HUES6 (cell line): Measurements from ENCODE around the gene ZC3H6.
"Not testable (repeated sequence)": the region's sequence is repeated elsewhere in the genome, so short reads cannot be mapped to it uniquely, and the experiment has no call there.

Source experiments
- H3K27ac ChIP-seq: 2 replicates; pipeline ENCODE4 v1.7.0; 2013; ENCODE audit warnings: low read depth, mild to moderate bottlenecking, low read length, inconsistent platforms
- H3K27me3 ChIP-seq: 2 replicates; pipeline ENCODE4 v1.6.1; 2013; ENCODE audit warnings: low read length; ENCODE audit not compliant: control insufficient read depth, insufficient read depth
- H3K36me3 ChIP-seq: 2 replicates; pipeline ENCODE4 v1.6.1; 2013; ENCODE audit warnings: low read length; ENCODE audit not compliant: control insufficient read depth, insufficient read depth
- H3K4me1 ChIP-seq: 2 replicates; pipeline ENCODE4 v1.6.1; 2013; ENCODE audit warnings: low read length; ENCODE audit not compliant: control insufficient read depth, insufficient read depth
- H3K4me3 ChIP-seq: 2 replicates; pipeline ENCODE4 v1.5.1; 2013; ENCODE audit warnings: low read depth, low read length
- H3K9ac ChIP-seq: one replicate; pipeline ENCODE4 v1.6.1; 2013; ENCODE audit warnings: mild to moderate bottlenecking, low read length
- H3K9me3 ChIP-seq: 2 replicates; pipeline ENCODE4 v1.6.1; 2013; ENCODE audit warnings: low read depth, low read length; ENCODE audit not compliant: control insufficient read depth, insufficient read depth

The ZC3H6 gene

GRCh38 chr2:112335600-112335999, 60.2 kb downstream of the ZC3H6 start:
- Histone ChIP-seq H3K4me3 (no peak overlapping the region), H3K27ac (no peak overlapping the region), H3K9ac (no peak overlapping the region), H3K4me1 (no peaks in the 10 kb centered on the region), H3K27me3 (no peaks in the 10 kb centered on the region), H3K9me3 (no peaks in the 10 kb centered on the region), H3K36me3 (peaks cover 8% of the 10 kb centered on the region; the same call in 1 of the 2 replicates)

GRCh38 chr2:112339986-112340385, 64.6 kb downstream of the ZC3H6 start:
- Histone ChIP-seq H3K9ac (no peak overlapping the region), H3K4me3 (no peak overlapping the region), H3K9me3 (no peaks in the 10 kb centered on the region), H3K27me3 (no peaks in the 10 kb centered on the region), H3K36me3 (no peaks in the 10 kb centered on the region), H3K27ac (no peak overlapping the region), H3K4me1 (peaks cover 6% of the 10 kb centered on the region; the same call in 1 of the 2 replicates)

GRCh38 chr2:112340475-112341267, 65.3 kb downstream of the ZC3H6 start:
- no peaks in the 10 kb centered on the region for H3K9me3 ChIP-seq
- no peaks in the 10 kb centered on the region for H3K27me3 ChIP-seq
- H3K4me1 ChIP-seq = peaks cover 6% of the 10 kb centered on the region; the same call in 1 of the 2 replicates
- H3K27ac ChIP-seq = no peak overlapping the region
- H3K4me3 ChIP-seq = no peak overlapping the region
- H3K9ac ChIP-seq = no peak overlapping the region
- H3K36me3 ChIP-seq = no peaks in the 10 kb centered on the region

- no peaks in the 10 kb centered on the region for H3K36me3 ChIP-seq
Observed at GRCh38 chr2:112342067-112342550, 66.7 kb downstream of the ZC3H6 start.

DNA sequence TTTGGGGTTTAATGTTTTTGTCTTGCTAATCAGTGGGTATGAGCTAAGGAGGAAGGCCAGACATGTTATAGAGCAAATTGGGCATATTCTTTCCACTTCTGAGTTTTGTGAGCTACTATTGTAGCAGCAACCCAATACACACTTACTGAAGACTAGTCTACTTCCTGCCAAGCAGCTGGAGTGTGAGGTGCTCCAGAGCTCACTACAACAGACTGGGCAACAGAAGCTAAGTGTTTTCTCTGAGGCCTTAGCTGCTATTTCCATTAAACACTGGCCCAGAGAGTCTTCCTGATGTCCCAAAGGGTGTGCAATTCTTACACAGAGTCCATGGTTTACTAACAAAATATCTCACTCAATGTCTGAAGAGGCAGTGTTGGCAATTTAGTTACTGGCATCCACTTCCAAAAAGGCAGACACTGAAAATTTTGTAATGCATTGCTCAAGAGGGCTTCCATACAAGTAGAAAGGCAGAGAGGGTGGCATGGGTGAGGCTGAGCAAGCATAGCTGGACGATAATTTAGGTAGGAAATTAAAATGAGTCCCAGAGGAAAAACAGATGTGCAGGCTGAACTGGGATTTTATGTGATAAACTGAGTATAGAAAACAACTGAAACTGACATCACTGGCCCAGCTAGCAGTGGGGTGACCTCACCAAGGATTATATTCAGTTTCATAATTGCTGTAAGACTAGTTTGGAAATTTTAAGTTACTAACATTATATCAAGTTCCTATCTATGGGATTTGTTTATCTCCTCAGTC, 68.6 kb downstream of the ZC3H6 start:
- peaks cover 4% of the 10 kb centered on the region; the same call in 1 of the 2 replicates for H3K9me3 ChIP-seq
- H3K4me3 ChIP-seq = no peak overlapping the region
- H3K27ac ChIP-seq = no peak overlapping the region
- no peaks in the 10 kb centered on the region for H3K27me3 ChIP-seq
- H3K9ac ChIP-seq = no peak overlapping the region
- H3K4me1 ChIP-seq = peaks cover 6% of the 10 kb centered on the region; the same call in 1 of the 2 replicates
- no peaks in the 10 kb centered on the region for H3K36me3 ChIP-seq

More at GRCh38 chr2:112342067-112342550, 66.7 kb downstream of the ZC3H6 start:
- peaks cover 6% of the 10 kb centered on the region; the same call in 1 of the 2 replicates for H3K4me1 ChIP-seq
- no peak overlapping the region for H3K4me3 ChIP-seq
- H3K27me3 ChIP-seq = no peaks in the 10 kb centered on the region
- peaks cover 4% of the 10 kb centered on the region; the same call in 1 of the 2 replicates for H3K9me3 ChIP-seq
- H3K9ac ChIP-seq = no peak overlapping the region
- no peak overlapping the region for H3K27ac ChIP-seq

DNA sequence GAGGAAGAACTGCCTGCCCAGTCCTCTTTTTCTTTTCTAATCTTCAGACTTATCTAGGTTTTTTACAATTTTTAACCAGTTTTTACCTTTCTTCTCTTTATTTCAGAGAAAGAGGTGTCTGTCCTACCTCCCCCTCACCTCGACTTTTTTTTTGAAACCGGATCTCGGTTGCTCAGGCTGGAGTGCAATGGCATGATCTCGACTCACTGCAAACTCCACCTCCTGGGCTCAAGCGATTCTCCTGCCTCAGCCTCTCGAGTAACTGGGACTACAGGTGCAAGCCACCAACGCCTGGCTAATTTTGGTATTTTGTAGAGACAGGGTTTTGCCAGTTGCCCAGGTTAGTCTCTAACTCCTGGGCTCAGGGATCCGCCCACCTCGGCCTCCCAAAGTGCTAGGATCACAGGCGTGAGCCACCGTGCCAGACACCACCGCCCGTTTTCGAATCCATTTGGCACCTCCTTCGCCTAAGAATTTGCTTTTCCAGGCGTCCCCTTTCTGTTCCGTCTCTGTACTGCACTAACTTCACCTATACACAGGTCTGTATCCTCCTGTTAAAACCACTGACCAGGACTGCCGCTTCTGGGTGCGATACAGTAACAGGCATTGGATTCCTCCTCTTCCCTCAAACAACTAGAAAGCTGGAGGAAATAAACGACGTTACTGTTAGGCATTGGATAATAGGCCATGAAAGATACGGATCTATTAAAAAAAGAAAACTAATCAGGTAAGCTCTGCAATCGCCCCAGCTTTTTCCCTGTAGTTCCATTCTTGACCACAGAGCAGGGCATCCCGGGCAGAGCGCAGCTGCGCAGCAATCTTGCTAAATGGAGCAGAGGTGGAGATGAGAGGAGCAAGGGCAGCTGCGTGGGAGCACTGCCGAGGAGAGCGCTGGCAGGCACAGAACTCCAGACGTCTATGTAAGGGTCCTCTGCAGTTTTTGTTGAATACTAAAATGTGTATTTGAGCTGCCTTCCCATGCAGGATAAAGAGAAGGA, 69.9 kb downstream of the ZC3H6 start:
- Histone ChIP-seq H3K36me3 (no peaks in the 10 kb centered on the region), H3K27ac (no peak overlapping the region), H3K9ac (no peak overlapping the region), H3K4me1 (peaks cover 6% of the 10 kb centered on the region; the same call in 1 of the 2 replicates), H3K27me3 (no peaks in the 10 kb centered on the region), H3K9me3 (peaks cover 4% of the 10 kb centered on the region; the same call in 1 of the 2 replicates), H3K4me3 (no peak overlapping the region)

- not testable (repeated sequence) for H3K36me3 ChIP-seq, H3K4me3 ChIP-seq, H3K27me3 ChIP-seq, H3K4me1 ChIP-seq, H3K9ac ChIP-seq, H3K27ac ChIP-seq, H3K9me3 ChIP-seq
Observed at GRCh38 chr2:112352292-112352691, 76.9 kb downstream of the ZC3H6 start.

DNA sequence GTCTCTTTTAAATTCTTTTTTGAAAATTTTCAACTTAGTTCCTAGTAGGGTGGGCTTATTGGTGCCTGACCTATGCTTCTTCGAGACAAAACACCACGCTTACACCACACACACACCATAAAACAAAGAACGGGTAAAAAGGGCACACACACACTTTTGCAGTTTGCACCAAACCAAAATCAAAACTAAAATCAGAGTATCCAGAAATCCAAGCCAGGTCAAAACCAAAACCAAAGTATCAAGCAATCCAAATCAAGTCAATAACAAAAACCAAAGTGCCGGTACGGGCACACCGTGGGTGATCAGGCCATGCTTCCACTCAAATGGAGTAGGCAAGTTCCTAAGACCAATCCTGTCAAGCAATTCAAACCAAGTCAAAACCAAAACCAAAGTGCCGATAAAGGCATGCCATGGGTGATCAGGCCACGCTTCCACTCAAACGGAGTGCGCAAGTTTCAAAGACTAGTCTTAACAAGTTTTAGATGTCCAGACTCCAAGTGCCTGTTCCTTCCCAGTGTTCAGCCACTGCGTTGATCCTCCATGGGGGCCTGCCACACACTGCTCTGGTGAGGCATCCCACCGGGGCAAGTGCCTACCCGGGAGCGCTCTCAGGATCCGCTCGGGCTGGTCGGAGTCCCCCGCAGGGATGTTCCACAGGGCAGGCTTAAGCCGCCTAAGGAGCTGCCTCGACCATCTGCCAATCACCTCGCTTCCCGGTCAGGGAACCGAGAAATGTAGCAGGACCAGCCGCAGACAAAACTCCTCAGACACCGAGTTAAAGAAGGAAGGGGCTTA, 77.6 kb downstream of the ZC3H6 start:
- H3K36me3 ChIP-seq, H3K9ac ChIP-seq, H3K4me1 ChIP-seq, H3K27ac ChIP-seq, H3K4me3 ChIP-seq, H3K9me3 ChIP-seq, H3K27me3 ChIP-seq: not testable (repeated sequence)

GRCh38 chr2:112354335-112354734, 78.9 kb downstream of the ZC3H6 start:
- not testable (repeated sequence) for H3K9ac ChIP-seq, H3K36me3 ChIP-seq, H3K4me3 ChIP-seq, H3K27me3 ChIP-seq, H3K4me1 ChIP-seq, H3K9me3 ChIP-seq, H3K27ac ChIP-seq

GRCh38 chr2:112360055-112360454, 84.7 kb downstream of the ZC3H6 start:
- H3K4me1 ChIP-seq, H3K27me3 ChIP-seq, H3K9me3 ChIP-seq, H3K36me3 ChIP-seq, H3K9ac ChIP-seq, H3K27ac ChIP-seq, H3K4me3 ChIP-seq: not testable (repeated sequence)
